AG08396 (cell line): ENCODE results near the gene TMEM11.

Source experiments
- DNase-seq: peaks from one replicate; pipeline ENCODE4 v3.0.0; 2012; ENCODE audit warnings: low spot score, mixed read lengths

TMEM11 gene

GRCh38 chr17:21184570-21184969 is 29.4 kb downstream of the TMEM11 start:
- no peak for DNase-seq

GRCh38 chr17:21183468-21183867 is 30.5 kb downstream of the TMEM11 start:
- no peak for DNase-seq

- DNase-seq, result no peak
Measured at GRCh38 chr17:21177854-21178600, 35.9 kb downstream of the TMEM11 start.

- DNase-seq, result peak; percentile 1
Measured at GRCh38 chr17:21177401-21177800, 36.6 kb downstream of the TMEM11 start.

GRCh38 chr17:21176773-21177395 is 37.1 kb downstream of the TMEM11 start:
- DNase-seq, result no peak

- peak; percentile 65 for DNase-seq
Measured at GRCh38 chr17:21174713-21175112, 39.2 kb downstream of the TMEM11 start.

- peak; percentile 5 for DNase-seq
Measured at GRCh38 chr17:21174186-21174585, 39.8 kb downstream of the TMEM11 start.

- peak; percentile 2 for DNase-seq
Measured at GRCh38 chr17:21173543-21173942, 40.4 kb downstream of the TMEM11 start.

GRCh38 chr17:21172846-21173245 is 41.1 kb downstream of the TMEM11 start:
- no peak for DNase-seq

- no peak for DNase-seq
Measured at GRCh38 chr17:21171970-21172510, 41.9 kb downstream of the TMEM11 start.

- DNase-seq, result no peak
Measured at GRCh38 chr17:21171309-21171922, 42.5 kb downstream of the TMEM11 start.

GRCh38 chr17:21170809-21171208 is 43.2 kb downstream of the TMEM11 start:
- DNase-seq, result no peak

GRCh38 chr17:21169496-21169895 is 44.5 kb downstream of the TMEM11 start:
- DNase-seq, result no peak

GRCh38 chr17:21168555-21168865 is 45.5 kb downstream of the TMEM11 start:
- no peak for DNase-seq

GRCh38 chr17:21167303-21167702 is 46.7 kb downstream of the TMEM11 start:
- DNase-seq, result peak; percentile 50

- no peak for DNase-seq
Measured at GRCh38 chr17:21166595-21167210, 47.3 kb downstream of the TMEM11 start.

GRCh38 chr17:21165922-21166594 is 47.9 kb downstream of the TMEM11 start:
- DNase-seq, result no peak

- DNase-seq, result no peak
Measured at GRCh38 chr17:21164620-21165019, 49.3 kb downstream of the TMEM11 start.

- DNase-seq, result no peak
Measured at GRCh38 chr17:21164216-21164615, 49.7 kb downstream of the TMEM11 start.

- no peak for DNase-seq
Measured at GRCh38 chr17:21163101-21163500, 50.9 kb downstream of the TMEM11 start.

- no peak for DNase-seq
Measured at GRCh38 chr17:21162394-21162775, 51.6 kb downstream of the TMEM11 start.
